ENCODE data around the gene SCN2A.

Gene SCN2A

GRCh38 chr2:165428926-165429325 lies 189.7 kb downstream of the SCN2A start:
- Histone ChIP-seq H3K4me3 (no peak overlapping the region), H3K27ac (no peak overlapping the region)
- DNase-seq (ENCODE audit: low spot score), result no peak
- no peak for TF ChIP-seq CTCF (IDR thresholded peaks at IDR 0.05)

- H3K27ac ChIP-seq, result no peak overlapping the region
- DNase-seq (ENCODE audit: low spot score), result no peak
- no peak overlapping the region for H3K4me3 ChIP-seq
- TF ChIP-seq CTCF (IDR thresholded peaks at IDR 0.05), result no peak
Measured at GRCh38 chr2:165431014-165431413, 191.8 kb downstream of the SCN2A start.

GRCh38 chr2:165432234-165432966 lies 193.2 kb downstream of the SCN2A start:
- DNase-seq (ENCODE audit: low spot score), result no peak
- H3K27ac ChIP-seq, result no peak overlapping the region
- no peak for TF ChIP-seq CTCF (IDR thresholded peaks at IDR 0.05)
- no peak overlapping the region for H3K4me3 ChIP-seq

- no peak overlapping the region for H3K4me3 ChIP-seq
- no peak for DNase-seq (ENCODE audit: low spot score)
- no peak overlapping the region for H3K27ac ChIP-seq
- TF ChIP-seq CTCF (IDR thresholded peaks at IDR 0.05), result no peak
Measured at GRCh38 chr2:165434865-165435496, 195.8 kb downstream of the SCN2A start.

- Histone ChIP-seq H3K4me3 (no peak overlapping the region), H3K27ac (no peak overlapping the region)
- TF ChIP-seq CTCF (IDR thresholded peaks at IDR 0.05), result no peak
- no peak for DNase-seq (ENCODE audit: low spot score)
Measured at GRCh38 chr2:165435611-165436010, 196.4 kb downstream of the SCN2A start.

GRCh38 chr2:165436559-165436958 lies 197.3 kb downstream of the SCN2A start:
- no peak for TF ChIP-seq CTCF (IDR thresholded peaks at IDR 0.05)
- no peak for DNase-seq (ENCODE audit: low spot score)
- Histone ChIP-seq H3K27ac (no peak overlapping the region), H3K4me3 (peak overlapping the region; percentile 6)

GRCh38 chr2:165440367-165440766 lies 201.2 kb downstream of the SCN2A start:
- H3K4me3 ChIP-seq, result no peak overlapping the region
- TF ChIP-seq CTCF (IDR thresholded peaks at IDR 0.05), result no peak
- DNase-seq (ENCODE audit: low spot score), result no peak
- no peak overlapping the region for H3K27ac ChIP-seq
